ENCODE measurements around the gene CACNA1E.

GRCh38 chr1:181763736-181764135 lies 280.4 kb downstream of the CACNA1E start:
- TF ChIP-seq EZH2 (IDR thresholded peaks at IDR 0.05; ENCODE audit: borderline replicate concordance) (no peak), CTCF (IDR thresholded peaks at IDR 0.05; ENCODE audit: poor library complexity) (no peak)

Measured in hepatocyte (in vitro differentiated cells).